RWPE2 (cell line): Measurements from ENCODE around the gene RPLP2.
A peak's percentile ranks its signal among the peaks of the same experiment; 100 is the strongest.

Source experiments
- ATAC-seq: fragments of 200-7000 bp; cut with Tn5 transposase; 3 replicates; pipeline ENCODE4 v1.9.1; 2021; ENCODE audit warnings: low read depth
- DNase-seq: peaks from one replicate; pipeline ENCODE4 v3.0.0-alpha.2; 2020; ENCODE audit warnings: low spot score
- H3K27ac ChIP-seq: fragments of 450-650 bp; 2 replicates; pipeline ENCODE4 v1.5.1; 2017; ENCODE audit warnings: mild to moderate bottlenecking; ENCODE audit not compliant: poor library complexity, severe bottlenecking
- H3K27me3 ChIP-seq: fragments of 250-450 bp; sonication (Bioruptor Pico); 2 replicates; pipeline ENCODE4 v1.5.1; 2021; ENCODE audit warnings: mild to moderate bottlenecking, moderate library complexity; ENCODE audit not compliant: insufficient read depth, poor library complexity, severe bottlenecking
- H3K36me3 ChIP-seq: fragments of 250-450 bp; sonication (Bioruptor Pico); 2 replicates; pipeline ENCODE4 v1.5.1; 2020; ENCODE audit warnings: low read depth, mild to moderate bottlenecking, moderate library complexity
- H3K4me1 ChIP-seq: fragments of 250-450 bp; sonication (Bioruptor Pico); 2 replicates; pipeline ENCODE4 v1.5.1; 2021; ENCODE audit warnings: mild to moderate bottlenecking, moderate library complexity; ENCODE audit not compliant: insufficient read depth, poor library complexity, severe bottlenecking
- H3K4me3 ChIP-seq: fragments of 250-450 bp; sonication (Bioruptor Pico); 2 replicates; pipeline ENCODE4 v1.5.1; 2021; ENCODE audit warnings: mild to moderate bottlenecking, moderate library complexity; ENCODE audit not compliant: severe bottlenecking
- H3K9me3 ChIP-seq: fragments of 250-450 bp; sonication (Bioruptor Pico); 2 replicates; pipeline ENCODE4 v1.5.1; 2021; ENCODE audit warnings: mild to moderate bottlenecking, moderate library complexity; ENCODE audit not compliant: severe bottlenecking
- CTCF ChIP-seq: fragments of 450-650 bp; IDR thresholded peaks from one replicate; pipeline ENCODE4 v1.5.1; 2017; ENCODE audit warnings: mild to moderate bottlenecking, moderate library complexity; ENCODE audit not compliant: poor library complexity, severe bottlenecking

Gene RPLP2

GRCh38 chr11:792535-792821 lies 17.3 kb upstream of the RPLP2 start:
- no peak for DNase-seq
- no peak overlapping the region for H3K4me3 ChIP-seq
- peaks cover 9% of the 10 kb centered on the region for H3K27me3 ChIP-seq
- H3K36me3 ChIP-seq: peaks cover 7% of the 10 kb centered on the region; the same call in 1 of the 2 replicates
- no peak overlapping the region for H3K27ac ChIP-seq
- peaks cover 2% of the 10 kb centered on the region for H3K4me1 ChIP-seq
- no peak for TF ChIP-seq CTCF
- H3K9me3 ChIP-seq: no peaks in the 10 kb centered on the region
- no peak for ATAC-seq

GRCh38 chr11:792873-793272 lies 16.9 kb upstream of the RPLP2 start:
- no peak for TF ChIP-seq CTCF
- H3K4me3 ChIP-seq: no peak overlapping the region
- H3K9me3 ChIP-seq: no peaks in the 10 kb centered on the region
- peaks cover 7% of the 10 kb centered on the region; the same call in 1 of the 2 replicates for H3K36me3 ChIP-seq
- ATAC-seq (no peak), DNase-seq (no peak)
- H3K27me3 ChIP-seq: peaks cover 9% of the 10 kb centered on the region
- H3K4me1 ChIP-seq: peaks cover 2% of the 10 kb centered on the region
- H3K27ac ChIP-seq: no peak overlapping the region

GRCh38 chr11:793556-793955 lies 16.2 kb upstream of the RPLP2 start:
- Histone ChIP-seq H3K36me3 (peaks cover 7% of the 10 kb centered on the region; the same call in 1 of the 2 replicates), H3K4me3 (no peak overlapping the region), H3K4me1 (peaks cover 2% of the 10 kb centered on the region), H3K9me3 (no peaks in the 10 kb centered on the region), H3K27me3 (peaks cover 9% of the 10 kb centered on the region), H3K27ac (no peak overlapping the region)
- DNase-seq: no peak
- no peak for TF ChIP-seq CTCF
- ATAC-seq: no peak

GRCh38 chr11:794013-794765 lies 15.6 kb upstream of the RPLP2 start:
- Histone ChIP-seq H3K27me3 (peaks cover 6% of the 10 kb centered on the region), H3K4me1 (peaks cover 2% of the 10 kb centered on the region), H3K27ac (peak overlapping the region; percentile 70), H3K4me3 (no peak overlapping the region), H3K36me3 (peaks cover 7% of the 10 kb centered on the region; the same call in 1 of the 2 replicates), H3K9me3 (no peaks in the 10 kb centered on the region)
- DNase-seq (no peak), ATAC-seq (no peak)
- TF ChIP-seq CTCF: no peak
